Breast epithelium (tissue), 3 donors: ENCODE measurements around the gene CEBPA.

Source experiments
- CTCF ChIP-seq, 3 donors: fragments of 450-650 bp; IDR thresholded peaks; one replicate each; pipeline ENCODE4 v1.5.1; 2016 to 2017; ENCODE audit warnings: antibody characterized with exemption in 3 of 3, mild to moderate bottlenecking in 3 of 3, moderate library complexity in 3 of 3
- POLR2A ChIP-seq: fragments of 450-650 bp; IDR thresholded peaks from one replicate; pipeline ENCODE4 v1.6.1; 2016; ENCODE audit warnings: antibody characterized with exemption, mild to moderate bottlenecking, moderate library complexity
- POLR2AphosphoS5 ChIP-seq, 3 donors: sonication (generic); formaldehyde crosslinking; IDR thresholded peaks; one replicate each; pipeline ENCODE4 v1.6.1; 2017; ENCODE audit warnings: antibody characterized with exemption in 3 of 3

- TF ChIP-seq CTCF (IDR thresholded peaks at IDR 0.05) (no peak), POLR2AphosphoS5 (IDR thresholded peaks at IDR 0.05) (no peak), POLR2A (no peak)
Observed at GRCh38 chr19:33263325-33264023, 38.9 kb downstream of the CEBPA start.
